DMS114 treated with DMSO at 0.1 percent for 48 hours (cell line): ENCODE measurements around the gene C12orf60.

Source experiments
- DNase-seq: peaks from one replicate; lab custom pipeline; 2025; ENCODE audit not compliant: unreplicated experiment; lab: John Stamatoyannopoulos, UW

Gene C12orf60

DNA sequence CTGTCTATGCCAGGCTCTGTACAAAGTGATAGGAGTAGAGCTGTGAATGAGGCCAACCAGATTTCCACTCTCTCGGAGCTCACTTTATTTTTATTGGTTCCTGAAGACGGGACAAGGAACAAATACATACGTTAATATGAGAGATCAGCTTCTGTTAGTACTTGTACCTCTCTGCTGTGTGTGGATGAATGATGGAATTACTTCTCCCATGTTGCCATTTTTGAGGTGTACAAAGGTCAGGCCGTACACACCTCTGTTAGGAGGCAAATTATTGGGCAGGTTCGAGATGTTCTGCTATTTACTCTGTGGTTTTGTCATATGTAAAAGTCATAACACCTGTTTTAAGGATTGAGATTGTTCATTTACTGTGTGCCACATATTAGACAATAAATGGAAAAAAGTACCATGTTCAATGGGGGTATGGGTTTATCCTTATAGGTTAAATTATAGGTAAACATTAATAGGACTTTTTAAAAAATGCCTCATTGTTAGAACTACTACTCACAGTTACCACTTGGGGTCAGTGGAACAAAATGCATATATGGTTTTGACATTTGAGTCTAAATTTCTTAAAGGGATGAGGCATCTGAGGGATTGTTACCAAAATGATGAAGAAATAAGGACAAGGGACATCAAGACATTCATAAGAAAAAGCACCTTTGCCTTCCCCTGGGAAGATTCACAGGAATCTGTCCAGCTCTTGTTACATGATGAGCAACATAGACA is 27.1 kb upstream of the C12orf60 start:
- DNase-seq: no peak

DNA sequence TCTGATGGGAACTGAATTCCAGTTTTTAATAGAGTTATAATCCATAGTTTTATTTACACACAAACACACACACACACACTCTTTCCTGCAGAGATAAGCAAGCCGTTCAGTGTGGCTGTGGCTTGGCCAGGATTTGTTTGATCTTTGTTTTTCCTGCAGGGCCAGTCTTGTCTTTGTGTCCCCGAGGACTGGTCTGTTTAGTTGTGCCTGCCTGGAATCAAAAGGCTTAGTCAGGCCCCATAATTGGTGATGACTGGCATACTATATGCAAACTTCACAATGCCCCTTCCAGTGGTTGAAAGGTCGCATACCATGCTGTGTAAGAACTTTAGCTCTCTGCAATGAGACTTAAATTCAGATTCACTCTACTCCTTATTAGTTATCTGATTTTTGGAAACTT is 26.2 kb upstream of the C12orf60 start:
- no peak for DNase-seq

DNA sequence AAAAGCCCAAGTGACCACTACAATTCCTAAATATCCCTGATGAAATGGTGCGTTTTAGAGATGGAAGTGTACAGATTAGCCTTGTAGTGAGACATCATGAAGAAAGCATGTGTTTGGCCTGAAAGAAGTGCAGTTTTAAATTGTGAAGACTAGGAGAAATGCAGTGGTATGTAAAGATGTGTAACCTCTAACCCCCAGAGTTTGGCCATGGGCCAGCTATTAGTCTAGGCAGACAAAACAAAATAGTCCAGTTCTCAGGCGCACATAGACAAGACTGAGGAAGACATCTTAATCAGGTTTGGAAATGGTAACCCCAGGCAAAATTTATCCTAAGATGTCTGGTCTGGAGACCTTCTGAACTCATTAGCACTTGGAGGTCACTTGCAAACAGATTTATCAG is 23.6 kb upstream of the C12orf60 start:
- no peak for DNase-seq

DNA sequence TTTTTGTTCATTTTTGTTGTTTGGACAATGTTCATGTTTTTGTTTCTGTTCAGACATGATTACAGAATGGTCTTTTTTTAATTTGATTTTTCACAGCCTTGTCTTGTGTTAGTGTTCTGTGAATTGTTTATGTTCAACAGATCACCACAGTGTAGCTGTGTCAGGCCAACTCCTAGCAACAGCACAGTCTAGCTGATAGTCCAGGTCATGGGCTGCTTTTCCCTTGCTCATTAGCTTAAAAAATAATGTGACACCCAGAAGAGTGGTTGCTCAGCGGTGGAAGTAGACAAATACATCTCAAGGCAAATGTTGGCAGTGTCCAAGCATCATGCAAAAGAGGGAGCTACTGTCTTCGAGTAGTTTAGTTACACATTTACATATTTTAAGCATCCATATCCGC is 22.6 kb upstream of the C12orf60 start:
- no peak for DNase-seq

DNA sequence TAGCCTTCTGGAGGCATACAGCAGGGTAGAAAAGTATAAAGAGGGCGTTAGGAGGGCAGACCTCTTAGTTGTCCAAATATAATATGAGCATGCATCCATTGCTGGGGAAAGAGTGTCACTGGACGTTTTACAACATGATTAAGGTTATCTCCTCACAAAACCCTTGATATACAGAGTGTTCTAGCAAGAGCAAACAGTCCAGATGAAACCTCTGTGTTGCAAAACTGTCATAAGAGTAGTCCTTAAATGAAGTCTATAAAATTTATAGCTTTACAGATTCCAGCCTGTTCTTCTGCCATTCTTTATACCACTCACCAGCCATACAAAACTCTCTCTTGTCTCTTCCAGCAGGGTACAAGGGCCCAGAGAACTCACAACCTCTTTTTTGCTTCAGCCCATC is 21.9 kb upstream of the C12orf60 start:
- DNase-seq: no peak

DNA sequence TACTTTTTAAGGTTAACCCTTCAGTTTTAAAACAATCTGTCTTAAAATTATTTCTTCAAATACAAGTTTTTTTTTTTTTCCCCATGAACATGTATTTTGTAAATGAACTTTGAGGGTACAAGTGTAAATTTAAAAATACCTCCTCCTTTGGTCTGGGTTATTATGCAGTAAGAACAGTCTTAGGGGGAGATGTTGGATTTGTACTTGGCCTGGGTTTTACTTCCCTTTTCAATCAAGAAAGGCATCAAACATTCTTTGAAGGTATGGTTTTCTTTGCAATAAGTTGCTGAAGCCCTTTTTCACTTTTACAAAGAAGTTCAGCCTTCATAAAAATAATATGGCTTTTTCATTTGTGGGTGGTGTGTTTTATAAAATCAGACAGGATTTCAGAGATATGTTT is 20.7 kb upstream of the C12orf60 start:
- no peak for DNase-seq

DNA sequence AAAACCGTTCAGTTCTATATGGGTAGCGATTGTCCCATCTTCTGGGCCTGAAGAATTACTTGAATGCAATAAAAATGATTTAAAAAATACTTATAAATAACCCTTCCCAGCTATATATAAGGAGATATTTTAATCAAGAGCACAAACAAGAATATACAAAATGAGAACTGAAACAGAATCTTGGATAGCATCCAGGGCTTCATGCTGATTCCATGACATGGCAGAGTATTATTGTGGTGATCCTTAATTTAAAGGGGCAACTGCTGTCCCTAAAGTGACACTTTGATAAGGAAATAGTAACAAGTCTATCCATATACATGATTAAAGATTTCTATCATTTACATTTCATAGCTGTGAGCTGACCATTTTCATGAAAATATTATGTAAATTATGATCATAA is 19.0 kb upstream of the C12orf60 start:
- no peak for DNase-seq

DNA sequence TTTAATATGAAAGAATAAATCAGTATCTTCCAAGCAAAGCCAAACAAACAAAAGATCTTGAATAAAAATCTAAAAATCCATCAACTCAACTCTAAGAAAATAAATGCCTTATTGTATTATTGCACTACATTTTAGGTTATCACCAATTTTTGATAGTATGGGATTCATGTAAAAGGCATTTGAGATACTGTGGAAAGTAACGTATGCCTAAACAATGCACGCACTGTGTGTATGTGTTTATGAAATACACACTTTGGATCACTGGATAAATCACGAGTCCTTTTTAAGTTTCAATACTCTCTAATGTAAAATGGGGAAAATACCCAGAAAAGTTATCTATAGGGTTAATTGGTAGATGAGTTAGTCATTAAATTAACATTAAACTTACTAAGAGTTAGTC is 17.9 kb upstream of the C12orf60 start:
- DNase-seq: no peak

DNA sequence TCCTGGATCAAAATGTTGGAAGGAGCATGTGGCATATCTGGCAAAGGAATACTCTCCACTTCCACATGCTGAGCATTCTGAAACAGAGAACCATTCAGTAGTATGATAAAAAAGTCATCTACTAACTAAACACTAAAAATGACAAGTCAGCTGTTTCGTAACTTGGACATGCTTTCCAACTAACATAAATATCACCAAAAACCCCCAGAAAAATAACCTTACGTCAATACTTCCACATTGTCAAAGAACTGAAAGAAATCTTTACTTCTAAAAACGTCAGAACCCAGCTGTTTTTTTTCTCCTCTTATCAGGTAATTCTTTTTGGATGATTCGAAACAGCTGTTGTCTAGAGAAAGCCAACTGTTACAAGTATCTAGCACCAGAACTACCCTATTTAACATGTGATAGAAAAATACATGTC is 8.4 kb upstream of the C12orf60 start:
- no peak for DNase-seq

DNA sequence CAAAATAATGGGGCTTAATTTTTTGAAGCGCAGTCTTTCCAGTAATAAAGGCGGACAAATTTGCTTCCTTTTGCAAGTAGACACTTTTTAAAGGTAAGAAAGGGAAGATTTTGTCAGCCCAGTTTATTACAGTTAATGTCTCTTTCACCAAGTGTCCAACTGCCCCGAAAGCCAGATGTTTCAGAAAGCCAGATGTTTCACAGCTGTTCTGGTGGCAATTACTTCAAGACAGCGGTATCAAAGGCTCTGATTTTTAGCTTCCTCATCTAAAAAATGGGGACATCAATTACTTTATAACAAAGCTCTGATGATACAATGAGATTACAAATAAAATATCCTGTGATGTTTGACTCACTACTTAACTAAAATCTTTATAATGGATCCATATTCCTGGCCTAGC is 1.2 kb upstream of the C12orf60 start:
- no peak for DNase-seq

DNA sequence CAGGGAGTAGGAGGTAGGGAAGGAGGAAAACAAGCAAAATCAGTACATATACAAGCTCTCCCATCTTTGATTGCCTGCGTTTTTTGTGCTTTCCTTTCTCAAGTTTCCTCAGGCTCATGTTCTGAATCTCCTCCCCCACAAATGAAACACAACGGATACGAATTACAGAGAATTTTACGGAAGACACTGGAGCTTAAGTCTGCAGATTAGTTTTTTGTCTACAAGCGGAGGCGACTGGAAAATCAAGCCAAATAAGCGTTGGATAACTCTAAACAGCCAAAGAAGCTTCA is 804 bp upstream of the C12orf60 start:
- DNase-seq: no peak

DNA sequence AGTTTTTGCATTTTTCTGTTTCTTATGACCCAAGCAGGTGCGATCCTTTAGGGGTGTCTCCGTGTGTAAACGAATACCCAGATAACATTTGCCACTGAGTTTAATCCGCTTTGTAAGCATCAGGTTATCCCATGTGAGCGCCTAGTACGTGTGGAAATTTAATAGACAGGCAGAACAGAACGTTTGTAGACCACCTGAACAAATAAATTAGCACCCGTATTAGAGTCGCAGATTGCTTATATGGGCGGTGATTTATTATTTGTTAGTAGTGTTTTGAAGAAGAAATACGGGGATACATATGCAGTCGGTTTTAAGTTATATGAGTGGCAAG is 325 bp downstream of the C12orf60 start:
- no peak for DNase-seq

DNA sequence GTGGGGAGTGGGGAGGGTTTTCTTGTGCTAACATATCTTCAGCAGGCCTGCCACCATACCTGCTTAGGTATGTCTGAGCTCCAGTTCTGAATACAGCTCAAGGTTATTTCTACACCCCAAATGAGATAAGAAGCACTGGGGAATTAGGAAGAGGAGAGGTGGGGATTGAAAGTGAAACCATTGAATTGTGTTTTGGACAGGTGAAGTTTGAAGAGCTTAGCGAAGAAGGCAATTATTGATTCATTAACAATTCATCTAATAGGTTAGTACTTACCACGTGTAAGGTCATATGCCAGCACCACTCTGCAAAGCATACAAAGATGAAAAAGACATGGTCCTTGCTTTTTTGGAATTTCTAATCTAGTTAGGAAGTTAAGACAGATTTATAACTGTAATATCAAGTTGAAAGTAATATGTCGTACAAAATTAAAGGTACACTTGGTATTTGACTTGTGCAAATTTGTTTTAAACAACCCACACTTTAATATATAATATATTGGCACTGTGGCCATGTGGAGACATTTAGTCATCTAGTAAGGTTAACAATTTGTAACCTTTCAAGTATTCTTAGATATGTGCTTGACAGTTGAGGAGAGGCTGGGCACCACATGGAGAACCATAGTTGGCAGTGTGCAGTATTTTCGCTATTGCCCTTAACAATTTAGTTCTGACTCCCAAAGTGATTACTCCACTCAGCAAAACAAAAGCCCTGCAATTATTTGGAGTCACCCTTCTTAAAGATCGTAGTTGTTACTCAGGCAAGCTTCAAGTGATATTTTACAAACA is 6.9 kb downstream of the C12orf60 start:
- DNase-seq: no peak

DNA sequence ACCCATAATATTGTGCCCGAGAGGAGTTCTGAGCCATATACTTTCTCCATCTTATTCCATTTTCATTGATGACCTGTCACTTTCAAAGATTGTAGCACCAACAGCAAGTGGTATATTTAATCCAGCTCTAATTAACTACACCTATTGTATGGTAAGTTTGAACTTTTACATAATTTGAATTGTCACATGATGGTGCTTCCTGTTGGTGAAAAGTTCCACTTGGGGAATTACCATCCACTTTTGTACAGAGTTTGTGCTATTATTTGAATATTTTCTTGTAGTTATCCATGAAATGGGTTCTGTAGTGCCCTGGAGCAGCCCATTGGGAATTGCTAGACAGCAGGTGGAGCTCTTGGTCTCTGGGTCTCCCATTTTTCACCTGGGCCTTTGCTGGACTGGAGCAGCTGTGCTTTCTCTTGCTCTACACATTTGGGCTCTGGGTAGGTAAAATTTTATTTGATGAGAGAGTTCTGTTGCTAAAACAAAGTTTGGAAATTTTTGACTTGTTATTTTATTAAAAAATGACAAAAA is 7.5 kb downstream of the C12orf60 start:
- DNase-seq: no peak

DNA sequence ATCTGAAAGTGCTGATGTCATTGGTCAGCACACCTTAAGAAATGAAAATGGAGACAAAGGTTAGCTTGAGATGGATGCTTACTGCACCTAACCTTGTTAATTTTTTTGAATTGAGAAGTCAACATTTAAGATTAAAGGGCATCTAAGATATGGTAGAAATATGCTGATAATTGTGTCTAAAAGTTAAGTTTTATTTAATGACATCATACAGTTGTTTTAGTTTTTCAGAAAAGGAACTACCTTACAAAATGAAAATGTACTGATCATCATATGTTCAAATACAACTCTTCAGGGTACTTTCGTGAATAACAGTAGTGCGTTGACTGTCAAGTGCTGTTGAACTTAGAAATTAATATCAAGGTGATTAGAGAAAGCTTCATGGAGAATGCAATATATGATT is 8.0 kb downstream of the C12orf60 start:
- DNase-seq: no peak

DNA sequence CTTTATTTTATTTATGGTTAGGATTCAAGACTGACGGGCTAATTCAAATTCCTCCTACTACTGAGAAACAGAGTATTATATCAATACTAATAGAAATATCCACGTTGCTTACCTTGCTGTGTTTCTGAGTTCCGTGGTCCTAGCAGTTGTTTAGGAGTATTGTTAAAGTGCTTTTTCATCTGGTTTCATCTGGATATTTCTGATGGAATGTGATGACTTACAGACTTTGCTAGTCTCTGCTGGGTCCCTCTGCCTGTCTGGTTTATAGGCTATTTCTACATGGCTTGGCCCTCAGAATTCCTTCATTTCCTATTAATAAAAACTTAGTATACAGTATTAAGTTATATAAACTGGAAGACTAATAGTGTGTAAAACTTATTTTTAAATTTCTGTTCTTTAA is 10.5 kb downstream of the C12orf60 start, which contains the start of gene SMCO3:
Gene SMCO3 (minus strand): TSS at position 169 of the 400 bp plus-strand sequence. CDS start 7,502 bp downstream, outside the sequence.
- DNase-seq: no peak

DNA sequence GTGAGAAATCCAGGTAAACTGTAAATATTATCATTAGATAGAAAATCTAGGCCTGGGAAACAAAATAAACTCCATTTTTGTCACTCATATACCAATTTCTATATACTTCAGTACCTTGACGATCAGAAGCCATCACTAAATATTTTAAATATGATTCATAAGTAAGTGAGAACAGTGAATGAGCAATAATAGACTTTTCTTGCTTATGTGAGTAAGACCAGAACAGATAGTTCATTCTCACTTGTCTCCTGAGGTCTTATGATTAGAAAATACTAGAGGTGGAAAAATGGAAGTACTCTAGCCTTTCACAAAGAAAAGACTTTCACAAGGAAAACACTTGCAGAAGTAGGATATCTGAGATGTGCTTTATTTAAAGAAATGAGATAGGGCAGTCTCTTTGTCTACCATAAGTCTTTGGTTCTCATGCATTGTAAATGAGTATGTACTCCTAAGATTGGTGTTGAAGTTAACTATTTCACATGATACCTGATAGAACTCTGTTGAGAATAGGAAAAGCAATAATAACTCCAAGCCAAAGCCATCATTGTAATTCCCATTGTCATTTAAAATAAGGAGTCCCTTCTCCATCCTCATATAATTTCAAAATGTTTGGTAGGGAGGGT is 20.7 kb downstream of the C12orf60 start:
- no peak for DNase-seq

DNA sequence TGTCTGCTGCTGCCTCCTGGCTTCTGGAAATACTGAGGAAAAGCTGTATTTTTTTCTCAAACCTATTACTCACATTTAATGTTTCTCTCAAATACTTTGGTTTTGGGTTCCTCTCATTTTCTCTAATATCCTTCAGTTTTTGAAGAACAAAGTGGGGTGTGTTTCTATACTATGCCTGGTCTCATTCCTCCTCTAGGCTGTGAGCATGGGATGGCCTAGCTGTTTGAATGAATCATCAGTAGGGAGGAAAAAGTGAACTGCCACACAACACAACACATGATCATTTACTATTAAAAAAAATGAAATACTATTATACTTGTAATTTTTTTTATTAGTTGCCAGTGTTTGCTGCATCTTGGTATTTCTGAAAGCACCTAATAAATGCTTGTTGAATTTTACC is 21.8 kb downstream of the C12orf60 start:
- no peak for DNase-seq

DNA sequence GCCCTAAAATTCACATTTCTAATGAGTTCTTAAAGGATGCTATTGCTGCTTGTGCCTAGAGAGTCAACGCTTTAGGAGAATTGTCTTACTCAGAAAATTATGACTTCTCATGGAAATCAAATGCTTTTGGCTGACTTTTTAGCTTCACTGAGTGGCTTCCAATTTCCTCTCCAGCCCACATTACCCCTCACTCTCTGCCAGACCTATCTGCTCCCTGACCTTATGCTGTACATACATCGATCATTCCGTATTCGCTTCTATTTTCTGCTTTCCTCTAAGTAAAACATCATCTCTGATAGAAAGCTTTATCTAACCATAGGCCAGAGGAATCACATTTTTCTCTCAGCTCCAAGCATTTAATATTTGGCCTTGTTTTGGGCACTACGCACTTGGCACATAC is 23.0 kb downstream of the C12orf60 start:
- no peak for DNase-seq

DNA sequence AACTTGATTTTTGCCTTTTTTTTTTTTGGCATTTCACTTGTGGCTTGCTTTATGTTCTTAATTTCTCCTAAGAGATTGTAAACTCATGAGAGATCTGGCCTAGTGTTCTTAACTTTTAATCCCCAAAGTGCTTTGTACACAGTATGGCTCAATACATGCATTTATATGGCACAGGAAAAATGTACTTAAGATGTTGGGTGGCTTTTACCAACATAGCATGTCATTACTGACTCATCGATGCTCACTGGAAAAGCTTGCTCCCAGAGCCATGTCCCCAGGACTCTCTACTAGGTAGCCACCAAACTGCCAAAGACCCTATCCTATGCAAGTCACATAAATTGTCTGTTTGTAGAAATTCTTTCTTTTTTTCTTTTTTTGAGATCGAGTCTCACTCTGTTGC is 23.6 kb downstream of the C12orf60 start:
- DNase-seq: no peak

DNA sequence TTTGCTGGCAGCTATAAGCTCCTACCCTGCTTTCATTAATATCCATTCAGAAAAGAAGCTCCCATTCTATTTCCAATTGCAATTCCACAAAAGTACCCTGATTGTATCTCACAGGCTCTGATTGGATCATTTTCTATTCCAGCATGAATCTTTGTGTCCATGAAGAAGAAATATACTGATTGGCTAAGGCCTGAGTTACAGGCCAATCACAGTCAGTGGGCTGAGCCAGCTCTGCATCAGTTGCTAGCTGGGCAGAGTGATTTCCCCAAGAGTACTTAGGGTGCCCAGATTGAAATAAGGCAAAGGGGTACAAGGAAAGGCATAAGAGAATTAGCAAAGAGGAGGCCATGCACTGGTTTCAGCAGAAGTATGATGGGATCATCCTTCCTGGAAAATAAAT is 25.4 kb downstream of the C12orf60 start:
- DNase-seq: no peak

DNA sequence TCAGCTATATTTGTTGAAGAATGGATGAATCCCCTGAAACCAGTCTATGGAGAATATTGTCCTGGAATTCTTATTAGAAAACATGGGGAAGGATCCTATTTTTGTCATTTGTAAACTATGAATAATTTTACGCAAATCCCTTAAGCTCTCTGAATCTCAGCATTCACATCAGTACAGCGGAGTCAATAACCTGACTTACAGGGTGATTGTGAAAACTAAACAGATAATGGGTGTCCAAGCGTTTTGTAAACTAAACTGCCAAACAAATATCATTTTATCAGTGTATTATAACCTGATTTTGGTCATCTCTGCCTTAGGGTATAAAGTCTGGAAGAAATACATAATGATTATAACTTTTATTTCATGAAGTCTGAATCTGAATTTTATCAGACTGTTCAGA is 29.9 kb downstream of the C12orf60 start:
- DNase-seq: no peak
